ENCODE data around the gene SLC47A2. TPM values are rescaled to one million over a fixed set of nuclear protein-coding genes. Genes with fewer than 3 reads are reported as not detected.

Gene SLC47A2
- total and polyA plus RNA-seq, 2 of the 13 experiments (the other 11 are each of a cell fraction or from before 2014, with no cell fraction given): 0.04 TPM; not detected in 1

DNA sequence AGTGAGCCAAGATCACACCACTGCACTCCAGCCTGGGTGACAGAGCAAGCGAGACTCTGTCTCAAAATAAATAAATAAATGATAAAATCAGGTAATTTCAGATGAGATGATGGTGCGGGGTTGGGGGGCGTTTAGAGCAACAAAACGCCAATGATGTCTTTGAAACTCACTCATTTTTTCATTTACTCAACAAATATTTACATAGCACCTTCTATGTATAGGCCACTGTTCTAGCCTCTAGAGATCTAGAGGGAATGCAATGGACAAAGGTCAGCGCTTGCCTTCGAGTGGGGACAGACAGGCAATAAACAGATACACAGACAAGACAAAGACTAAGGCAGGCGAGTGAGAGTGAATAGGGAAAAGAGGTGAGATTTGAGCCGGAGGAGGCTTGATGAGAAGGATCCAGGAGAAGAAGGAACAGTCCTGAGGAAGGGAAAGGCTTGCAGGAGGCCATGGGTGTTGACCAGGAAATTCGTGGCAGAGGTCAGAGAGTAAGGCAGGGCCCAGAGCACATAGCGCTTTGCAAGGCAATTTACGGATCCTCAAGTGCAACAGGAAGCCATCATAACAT, 17.7 kb upstream of the SLC47A2 start (continued):
- TF ChIP-seq, protein P1, sequence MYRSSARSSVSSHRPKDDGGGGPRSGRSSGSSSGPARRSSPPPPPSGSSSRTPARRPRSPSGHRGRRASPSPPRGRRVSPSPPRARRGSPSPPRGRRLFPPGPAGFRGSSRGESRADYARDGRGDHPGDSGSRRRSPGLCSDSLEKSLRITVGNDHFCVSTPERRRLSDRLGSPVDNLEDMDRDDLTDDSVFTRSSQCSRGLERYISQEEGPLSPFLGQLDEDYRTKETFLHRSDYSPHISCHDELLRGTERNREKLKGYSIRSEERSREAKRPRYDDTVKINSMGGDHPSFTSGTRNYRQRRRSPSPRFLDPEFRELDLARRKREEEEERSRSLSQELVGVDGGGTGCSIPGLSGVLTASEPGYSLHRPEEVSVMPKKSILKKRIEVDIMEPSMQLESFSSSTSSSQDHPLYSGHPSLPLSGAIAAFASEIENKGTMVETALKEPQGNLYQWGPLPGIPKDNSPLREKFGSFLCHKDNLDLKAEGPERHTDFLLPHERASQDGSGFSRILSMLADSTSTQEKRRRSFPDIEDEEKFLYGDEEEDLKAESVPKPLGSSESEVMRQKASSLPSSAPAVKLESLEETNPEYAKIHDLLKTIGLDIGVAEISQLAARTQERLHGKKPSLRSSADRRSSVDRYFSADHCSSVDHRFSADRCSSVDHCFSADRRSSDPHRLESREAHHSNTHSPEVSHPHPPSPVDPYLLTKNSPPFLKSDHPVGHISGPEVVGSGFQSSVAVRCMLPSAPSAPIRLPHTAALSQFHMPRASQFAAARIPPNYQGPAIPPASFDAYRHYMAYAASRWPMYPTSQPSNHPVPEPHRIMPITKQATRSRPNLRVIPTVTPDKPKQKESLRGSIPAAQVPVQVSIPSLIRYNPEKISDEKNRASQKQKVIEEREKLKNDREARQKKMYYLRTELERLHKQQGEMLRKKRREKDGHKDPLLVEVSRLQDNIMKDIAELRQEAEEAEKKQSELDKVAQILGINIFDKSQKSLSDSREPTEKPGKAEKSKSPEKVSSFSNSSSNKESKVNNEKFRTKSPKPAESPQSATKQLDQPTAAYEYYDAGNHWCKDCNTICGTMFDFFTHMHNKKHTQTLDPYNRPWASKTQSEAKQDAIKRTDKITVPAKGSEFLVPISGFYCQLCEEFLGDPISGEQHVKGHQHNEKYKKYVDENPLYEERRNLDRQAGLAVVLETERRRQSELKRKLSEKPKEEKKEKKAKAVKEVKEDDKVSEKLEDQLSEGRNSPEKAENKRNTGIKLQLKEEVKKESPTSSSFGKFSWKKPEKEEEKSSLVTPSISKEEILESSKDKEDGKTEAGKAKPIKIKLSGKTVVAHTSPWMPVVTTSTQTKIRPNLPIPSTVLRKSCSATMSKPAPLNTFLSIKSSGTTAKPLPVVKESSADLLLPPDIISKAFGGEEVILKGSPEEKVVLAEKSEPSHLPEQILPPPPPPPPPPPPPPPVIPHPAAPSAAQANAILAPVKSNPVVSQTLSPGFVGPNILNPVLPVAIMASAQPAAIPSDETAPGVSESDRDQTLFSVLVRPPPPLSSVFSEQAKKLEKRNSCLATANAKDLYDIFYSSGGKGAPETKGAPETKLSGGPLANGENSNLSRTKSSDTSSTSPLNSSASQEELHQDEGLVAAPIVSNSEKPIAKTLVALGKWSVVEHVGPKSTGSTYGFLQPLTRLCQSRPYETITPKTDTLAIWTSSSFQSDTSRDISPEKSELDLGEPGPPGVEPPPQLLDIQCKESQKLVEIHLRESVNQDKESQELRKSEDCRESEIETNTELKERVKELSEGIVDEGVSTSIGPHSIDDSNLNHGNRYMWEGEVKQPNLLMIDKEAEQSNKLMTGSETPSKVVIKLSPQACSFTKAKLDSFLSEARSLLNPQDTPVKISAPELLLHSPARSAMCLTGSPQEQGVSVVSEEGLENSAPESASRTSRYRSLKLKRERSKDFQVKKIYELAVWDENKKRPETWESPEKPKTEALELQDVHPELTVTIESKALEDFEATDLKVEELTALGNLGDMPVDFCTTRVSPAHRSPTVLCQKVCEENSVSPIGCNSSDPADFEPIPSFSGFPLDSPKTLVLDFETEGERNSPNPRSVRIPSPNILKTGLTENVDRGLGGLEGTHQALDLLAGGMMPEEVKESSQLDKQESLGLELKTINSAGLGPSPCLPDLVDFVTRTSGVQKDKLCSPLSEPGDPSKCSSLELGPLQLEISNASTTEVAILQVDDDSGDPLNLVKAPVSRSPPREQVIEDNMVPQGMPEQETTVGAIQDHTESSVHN (CRISPR knock-in tag; IDR thresholded peaks at IDR 0.05): no peak
- no peak for TF ChIP-seq CREB1 (IDR thresholded peaks at IDR 0.05)
- TF ChIP-seq CREB1 (CRISPR knock-in tag; IDR thresholded peaks at IDR 0.05): peak; percentile 67
- TF ChIP-seq ZNF382 (CRISPR knock-in tag; IDR thresholded peaks at IDR 0.05; ENCODE audit: borderline replicate concordance): no peak
- 0 out of 2 replicates have a peak, but pooled peaks have one; percentile 64 for TF ChIP-seq ZBTB20 (CRISPR knock-in tag; IDR thresholded peaks at IDR 0.05; ENCODE audit: borderline replicate concordance, low read depth)
- no peak for TF ChIP-seq KLF12 (CRISPR knock-in tag; IDR thresholded peaks at IDR 0.05; ENCODE audit: borderline replicate concordance)
- TF ChIP-seq RARG (CRISPR knock-in tag; IDR thresholded peaks at IDR 0.05; ENCODE audit: low read depth): no peak
- TF ChIP-seq HMG20A (CRISPR knock-in tag; IDR thresholded peaks at IDR 0.05; ENCODE audit: borderline replicate concordance): peak; percentile 80; the same call in 1 of the 2 replicates
- no peak for TF ChIP-seq SRSF9 (IDR thresholded peaks at IDR 0.05; ENCODE audit: borderline replicate concordance, insufficient read depth, low read depth, low read length, poor library complexity, severe bottlenecking)
- TF ChIP-seq ZNF652 (CRISPR knock-in tag; IDR thresholded peaks at IDR 0.05; ENCODE audit: borderline replicate concordance, low read depth): peak; percentile 72
- peak; percentile 96 for TF ChIP-seq FOXA3 (CRISPR knock-in tag; IDR thresholded peaks at IDR 0.05)
- TF ChIP-seq RARA (CRISPR knock-in tag; IDR thresholded peaks at IDR 0.05): peak; percentile 91
- TF ChIP-seq ZFP37 (CRISPR knock-in tag; IDR thresholded peaks at IDR 0.05; ENCODE audit: borderline replicate concordance): no peak
- no peak for TF ChIP-seq ZNF232 (CRISPR knock-in tag; IDR thresholded peaks at IDR 0.05; ENCODE audit: borderline replicate concordance)
- peak; percentile 74 for TF ChIP-seq KAT8 (CRISPR knock-in tag; IDR thresholded peaks at IDR 0.05)
- TF ChIP-seq, protein P2, sequence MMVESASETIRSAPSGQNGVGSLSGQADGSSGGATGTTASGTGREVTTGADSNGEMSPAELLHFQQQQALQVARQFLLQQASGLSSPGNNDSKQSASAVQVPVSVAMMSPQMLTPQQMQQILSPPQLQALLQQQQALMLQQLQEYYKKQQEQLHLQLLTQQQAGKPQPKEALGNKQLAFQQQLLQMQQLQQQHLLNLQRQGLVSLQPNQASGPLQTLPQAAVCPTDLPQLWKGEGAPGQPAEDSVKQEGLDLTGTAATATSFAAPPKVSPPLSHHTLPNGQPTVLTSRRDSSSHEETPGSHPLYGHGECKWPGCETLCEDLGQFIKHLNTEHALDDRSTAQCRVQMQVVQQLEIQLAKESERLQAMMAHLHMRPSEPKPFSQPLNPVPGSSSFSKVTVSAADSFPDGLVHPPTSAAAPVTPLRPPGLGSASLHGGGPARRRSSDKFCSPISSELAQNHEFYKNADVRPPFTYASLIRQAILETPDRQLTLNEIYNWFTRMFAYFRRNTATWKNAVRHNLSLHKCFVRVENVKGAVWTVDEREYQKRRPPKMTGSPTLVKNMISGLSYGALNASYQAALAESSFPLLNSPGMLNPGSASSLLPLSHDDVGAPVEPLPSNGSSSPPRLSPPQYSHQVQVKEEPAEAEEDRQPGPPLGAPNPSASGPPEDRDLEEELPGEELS (CRISPR knock-in tag; IDR thresholded peaks at IDR 0.05): peak; percentile 97
- peak; percentile 87 for TF ChIP-seq PPARG (CRISPR knock-in tag; conservative IDR thresholded peaks at IDR 0.05)
- TF ChIP-seq ZNF256 (CRISPR knock-in tag; conservative IDR thresholded peaks at IDR 0.05): no peak
- TF ChIP-seq ELF4 (CRISPR knock-in tag; IDR thresholded peaks at IDR 0.05; ENCODE audit: borderline replicate concordance): no peak
- peak; percentile 80 for TF ChIP-seq SALL1 (CRISPR knock-in tag; IDR thresholded peaks at IDR 0.05)
- 0 out of 2 replicates have a peak, but pooled peaks have one; percentile 61 for TF ChIP-seq MIER3 (CRISPR knock-in tag; IDR thresholded peaks at IDR 0.05; ENCODE audit: borderline replicate concordance)
